HK-2 (cell line): ENCODE data around the gene MAJIN.
"Not testable (repeated sequence)": the region's sequence is repeated elsewhere in the genome, so short reads cannot be mapped to it uniquely, and the experiment has no call there.

ENCODE experiments used
- DNase-seq: peaks from one replicate; pipeline ENCODE4 v3.0.0-alpha.2; 2018; ENCODE audit not compliant: unreplicated experiment

The MAJIN gene, protein sequence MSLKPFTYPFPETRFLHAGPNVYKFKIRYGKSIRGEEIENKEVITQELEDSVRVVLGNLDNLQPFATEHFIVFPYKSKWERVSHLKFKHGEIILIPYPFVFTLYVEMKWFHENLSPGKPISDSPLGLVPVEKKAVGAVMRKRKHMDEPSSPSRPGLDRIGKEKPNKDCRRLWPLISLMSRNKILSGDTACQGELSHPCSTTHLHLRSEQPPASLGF

DNA sequence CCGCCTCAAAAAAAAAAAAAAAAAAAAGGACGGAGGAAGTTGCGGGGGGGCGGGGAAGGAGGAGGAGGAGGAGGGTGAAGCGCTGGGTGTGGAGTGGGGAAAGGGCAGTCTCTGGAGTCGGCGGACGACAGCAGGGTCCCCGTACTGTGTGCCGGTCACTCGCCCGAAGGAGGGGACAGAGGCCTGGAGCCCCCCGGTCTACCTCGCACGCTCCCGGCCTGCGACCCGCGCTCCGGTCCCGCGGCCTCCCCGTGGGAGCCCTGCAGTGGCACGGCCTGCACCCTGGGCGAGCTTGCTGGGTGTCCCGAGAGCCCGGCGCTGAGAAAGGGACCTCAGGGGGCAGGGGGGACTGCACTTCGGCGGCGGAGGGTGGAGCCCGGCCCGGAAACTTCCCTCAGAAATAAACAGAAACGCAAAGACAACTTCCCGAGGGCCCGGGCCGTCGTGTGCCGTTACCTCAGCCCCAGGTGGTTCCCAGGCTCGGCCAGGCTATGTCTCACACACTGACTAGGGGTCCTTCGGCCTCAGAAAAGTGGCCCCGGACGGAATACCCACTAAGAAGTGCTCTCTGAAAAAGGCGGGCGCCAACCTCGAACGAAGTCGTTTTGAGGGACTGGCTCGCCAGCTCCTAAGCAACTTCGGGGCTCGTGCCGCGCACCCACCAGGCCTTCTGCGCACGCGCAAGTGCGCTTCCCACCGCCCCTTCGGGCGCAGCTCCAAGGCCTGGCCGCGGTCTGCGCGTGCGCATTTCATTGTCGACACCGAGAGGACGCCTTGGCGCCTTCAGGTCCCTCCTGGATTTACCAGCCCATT lies at the start of gene MAJIN:
TSS of gene MAJIN (minus strand) at position 688 of the 813 bp plus-strand sequence. CDS start 12,703 bp downstream, outside the sequence.
- DNase-seq, result peak; percentile 93

- DNase-seq, result no peak
These were observed 49.6 kb upstream of the MAJIN start for GRCh38 chr11:65021509-65021908.

- DNase-seq, result no peak
These were observed 49.1 kb upstream of the MAJIN start for GRCh38 chr11:65021003-65021402.

GRCh38 chr11:65019824-65020223 lies 47.9 kb upstream of the MAJIN start:
- DNase-seq, result no peak

GRCh38 chr11:65017937-65018336 lies 46.0 kb upstream of the MAJIN start:
- DNase-seq, result no peak

GRCh38 chr11:65016705-65017104 lies 44.8 kb upstream of the MAJIN start:
- no peak for DNase-seq

GRCh38 chr11:65014726-65015227 lies 42.9 kb upstream of the MAJIN start:
- no peak for DNase-seq

DNA sequence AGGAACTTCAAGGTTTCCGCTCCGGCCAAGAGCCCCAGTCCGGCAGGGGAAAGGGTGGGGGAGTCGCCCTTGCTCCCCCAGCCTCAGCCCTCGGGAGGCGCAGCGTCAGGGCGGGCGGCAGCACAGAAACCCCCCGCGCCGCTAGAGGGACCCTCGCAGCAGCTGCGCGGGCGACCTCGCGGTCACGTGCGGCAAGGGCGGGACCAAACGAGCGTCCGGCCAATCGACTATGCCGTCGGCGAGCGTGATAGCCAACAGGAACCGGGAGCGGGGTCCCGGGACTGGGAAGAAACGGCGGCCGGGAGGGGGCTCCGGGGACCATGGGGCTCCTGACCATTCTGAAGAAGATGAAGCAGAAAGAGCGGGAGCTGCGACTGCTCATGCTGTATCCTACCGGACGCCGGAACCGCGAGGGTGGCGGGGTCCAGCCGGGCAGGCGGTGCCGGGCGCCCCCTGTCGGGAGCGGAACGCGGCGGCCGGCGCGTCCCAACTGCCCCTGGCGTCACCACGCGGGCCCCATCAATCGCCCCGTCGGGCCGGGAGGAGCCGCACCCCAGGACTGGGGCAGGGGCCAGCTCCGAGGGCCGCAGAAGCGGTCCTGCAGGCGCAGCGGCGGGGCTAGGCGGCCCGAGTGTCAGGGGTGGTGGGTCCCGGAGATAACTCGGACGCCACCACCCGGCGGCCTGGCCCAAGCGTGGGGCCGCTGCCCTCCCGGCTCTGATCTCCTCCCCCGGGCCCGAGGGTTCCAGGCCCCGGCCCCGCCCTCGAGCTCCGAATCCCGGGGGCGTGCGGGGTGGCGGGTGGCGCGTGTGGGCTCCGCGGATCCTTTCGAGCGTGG lies 42.2 kb upstream of the MAJIN start, which contains the start of gene ARL2:
TSS of gene ARL2 (plus strand) at position 273 of the 838 bp plus-strand sequence. CDS start at position 321, 48 bp downstream.
- DNase-seq, result peak; percentile 84

DNA sequence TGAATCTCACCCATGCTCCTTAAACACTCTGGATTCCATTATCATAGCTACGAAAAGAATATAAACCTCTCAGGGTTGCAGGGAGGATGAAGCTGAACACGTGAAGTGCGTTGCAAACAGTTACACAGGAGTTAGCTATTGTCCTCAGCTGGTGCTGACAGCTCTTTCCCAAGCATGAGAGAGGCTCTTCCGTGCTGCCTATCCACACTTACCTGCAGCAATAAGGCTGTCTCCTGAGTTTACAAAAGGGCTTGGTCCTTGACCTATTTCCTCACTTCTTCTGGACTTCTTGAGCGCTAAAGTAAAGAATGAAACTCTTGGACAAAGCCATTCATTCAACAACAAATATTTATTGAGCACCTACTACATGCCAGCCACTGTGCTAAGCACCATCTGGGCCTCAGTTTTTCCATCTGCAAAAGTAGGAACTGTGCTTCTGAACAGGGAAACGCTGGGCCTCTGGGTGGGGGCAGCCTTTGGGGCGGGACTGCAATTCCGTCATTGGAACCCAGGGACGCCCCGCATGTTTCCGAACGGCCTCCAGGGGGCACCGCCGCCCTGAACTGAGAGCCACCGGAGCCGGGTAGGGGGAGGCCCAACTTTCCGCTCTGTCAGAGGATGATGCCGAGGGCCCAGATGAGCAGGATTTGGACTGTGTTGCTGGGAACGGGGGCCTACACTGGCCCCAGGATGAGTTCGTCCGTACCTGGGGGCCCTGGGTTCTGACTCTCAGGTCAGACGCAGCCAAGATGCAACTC lies 41.4 kb upstream of the MAJIN start:
- peak; percentile 84 for DNase-seq

DNA sequence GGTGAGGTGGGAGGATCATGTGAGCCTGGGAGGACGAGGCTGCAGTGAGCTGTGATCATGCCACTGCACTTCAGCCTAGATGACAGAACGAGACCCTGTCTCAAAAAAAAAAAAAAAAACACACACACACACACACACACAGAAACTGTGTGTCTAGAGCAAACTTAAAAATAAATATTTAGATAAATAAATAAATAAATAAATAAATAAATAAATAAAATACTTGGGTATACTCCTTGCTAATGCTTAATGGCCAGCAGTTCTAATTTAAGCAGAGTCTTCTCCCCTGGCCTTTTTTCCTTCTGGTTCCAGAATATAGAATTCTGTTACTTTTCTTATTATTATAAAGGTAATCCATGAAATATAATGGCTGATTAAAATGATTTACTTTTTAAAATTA lies 37.0 kb upstream of the MAJIN start:
- DNase-seq, result no peak

- DNase-seq, result no peak
These were observed 36.1 kb upstream of the MAJIN start for GRCh38 chr11:65008016-65008415.

DNA sequence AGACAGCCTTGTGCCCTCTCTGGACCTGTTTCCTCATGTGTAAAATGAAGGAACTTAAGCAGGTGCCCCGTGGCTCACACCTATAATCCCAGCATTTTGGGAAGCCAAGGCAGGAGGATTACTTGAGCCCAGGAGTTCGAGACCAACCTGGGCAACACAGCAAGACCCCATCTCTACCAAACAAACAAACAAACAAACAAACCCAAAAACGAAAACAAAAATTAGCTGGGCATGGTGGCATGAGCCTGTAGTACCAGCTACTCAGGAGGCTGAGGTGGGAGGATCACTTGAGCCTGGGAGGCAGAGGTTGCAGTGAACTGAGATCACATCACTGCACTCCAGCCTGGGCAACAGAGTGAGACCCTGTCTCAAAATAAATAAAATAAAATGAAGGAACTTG lies 32.1 kb upstream of the MAJIN start:
- DNase-seq, result not testable (repeated sequence)

DNA sequence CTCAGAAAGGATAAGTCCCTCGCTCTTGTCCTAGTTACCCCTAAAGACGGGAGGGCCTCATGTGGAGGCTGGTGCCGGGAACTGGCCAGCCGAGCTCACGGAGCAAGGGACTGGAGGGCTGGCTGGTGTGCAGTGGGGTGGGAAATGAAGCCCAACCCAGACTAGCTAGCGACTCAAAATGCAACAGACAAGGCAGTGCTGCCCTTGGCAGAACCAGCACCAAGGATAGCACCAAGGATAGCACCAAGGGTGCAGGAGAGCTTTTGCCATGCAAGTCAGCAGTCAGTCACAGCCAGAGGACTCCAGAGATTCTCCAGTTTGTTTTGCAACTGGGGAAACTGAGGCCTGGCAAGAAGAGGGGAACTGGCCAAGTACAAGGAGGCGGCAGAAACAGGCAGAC lies 31.4 kb upstream of the MAJIN start:
- DNase-seq, result no peak

- no peak for DNase-seq
These were observed 30.8 kb upstream of the MAJIN start for GRCh38 chr11:65002706-65003105.

DNA sequence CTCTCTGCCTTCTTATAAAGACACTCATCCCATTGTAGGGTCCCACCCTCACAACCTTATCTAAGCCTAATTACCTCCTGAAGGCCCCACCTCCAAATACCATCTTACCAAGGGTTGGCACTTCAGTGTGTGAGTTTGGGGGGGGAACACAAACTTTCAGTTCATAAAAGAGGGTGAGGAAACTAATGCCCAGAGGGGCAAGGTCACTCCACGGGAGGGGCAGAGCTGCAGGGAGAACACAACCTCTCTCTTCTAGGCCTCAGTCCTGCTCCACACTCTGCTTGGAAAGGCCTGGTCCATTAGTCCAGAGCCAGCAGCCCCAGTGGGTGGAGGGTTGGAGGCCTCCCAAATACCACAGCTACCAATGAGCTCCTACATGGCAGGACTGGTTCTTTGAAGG lies 27.6 kb upstream of the MAJIN start:
- DNase-seq, result no peak

- no peak for DNase-seq
These were observed 27.0 kb upstream of the MAJIN start for GRCh38 chr11:64998690-64999431.

- DNase-seq, result no peak
These were observed 26.2 kb upstream of the MAJIN start for GRCh38 chr11:64998141-64998540.

DNA sequence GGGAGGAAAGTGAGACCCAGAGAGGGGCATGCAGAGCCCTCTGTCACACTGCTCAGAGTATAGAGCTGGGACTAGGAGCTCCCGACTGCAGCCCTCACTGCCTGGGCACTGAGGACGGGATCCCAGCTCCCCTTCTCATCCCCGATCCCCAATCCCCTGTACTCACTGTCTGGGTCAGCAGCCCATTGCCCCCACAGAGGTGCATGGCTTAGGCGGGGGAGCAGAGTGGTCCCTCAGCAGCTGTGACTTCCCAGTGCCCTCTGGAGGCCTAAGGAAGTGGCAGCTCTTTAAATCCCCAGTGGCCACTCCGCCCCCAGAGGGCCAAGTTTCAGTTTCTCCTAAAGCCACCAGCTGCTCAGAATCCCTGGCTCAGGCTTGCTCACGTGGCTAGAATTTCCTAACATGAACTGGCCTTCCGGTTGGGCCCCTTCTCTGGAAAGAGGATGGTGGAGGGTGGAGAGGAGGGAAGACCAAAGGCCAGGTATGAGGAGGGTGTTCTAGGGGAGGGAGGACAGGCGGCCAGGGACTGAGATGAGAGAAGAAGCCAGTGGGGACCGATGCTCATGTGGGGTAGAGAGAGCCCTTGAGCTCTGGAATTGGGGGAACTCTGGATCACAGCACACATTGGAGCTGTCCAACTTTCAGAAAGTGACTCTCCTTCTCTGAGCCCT lies 24.9 kb upstream of the MAJIN start, which contains the start of gene BATF2:
TSS of gene BATF2 (minus strand) at position 262 of the 671 bp plus-strand sequence. CDS start at position 205, 57 bp downstream.
- DNase-seq, result peak; percentile 54

GRCh38 chr11:64996327-64996709 lies 24.4 kb upstream of the MAJIN start:
- no peak for DNase-seq

DNA sequence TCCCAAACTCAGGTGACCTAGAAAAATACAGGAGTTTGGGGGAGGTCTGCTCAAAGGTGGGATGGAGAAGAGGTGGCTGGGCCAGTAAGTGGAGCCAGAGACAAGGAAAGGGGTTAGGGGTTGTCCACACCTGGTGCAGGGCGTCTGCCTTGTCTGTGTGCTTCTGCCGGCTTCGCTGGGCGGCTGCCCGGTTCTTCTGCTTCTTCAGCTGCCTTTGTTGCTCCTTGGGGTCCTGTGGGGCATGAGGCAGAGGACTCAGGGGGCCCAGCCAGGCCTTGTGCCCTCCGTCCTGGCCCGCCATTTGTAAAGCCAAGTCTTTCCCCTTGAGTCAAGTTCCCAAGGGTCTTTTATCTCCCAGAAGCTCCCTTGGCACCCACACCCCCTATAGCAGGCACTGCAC lies 22.4 kb upstream of the MAJIN start:
- no peak for DNase-seq
